Suprapubic skin (tissue), 3 donors: ENCODE data around the gene DPEP3.

ENCODE experiments used
- POLR2AphosphoS5 ChIP-seq, 3 donors: sonication (generic); formaldehyde crosslinking; IDR thresholded peaks; one replicate each; pipeline ENCODE4 v1.6.1; 2017; ENCODE audit warnings: antibody characterized with exemption in 3 of 3
- TF ChIP-seq, protein P1 (sequence below), 2 donors: fragments of 200-600 bp in 1 of 2; fragments of 450-650 bp in 1 of 2; sonication (generic) in 1 of 2; IDR thresholded peaks; one replicate each; pipeline ENCODE4 v1.5.1; 2016 to 2019; ENCODE audit warnings: antibody characterized with exemption in 2 of 2, mild to moderate bottlenecking in 1 of 2, moderate library complexity in 1 of 2

GRCh38 chr16:67946966-67947558, 33.2 kb downstream of the DPEP3 start:
- TF ChIP-seq POLR2AphosphoS5 (IDR thresholded peaks at IDR 0.05): no peak
- TF ChIP-seq, protein P1, sequence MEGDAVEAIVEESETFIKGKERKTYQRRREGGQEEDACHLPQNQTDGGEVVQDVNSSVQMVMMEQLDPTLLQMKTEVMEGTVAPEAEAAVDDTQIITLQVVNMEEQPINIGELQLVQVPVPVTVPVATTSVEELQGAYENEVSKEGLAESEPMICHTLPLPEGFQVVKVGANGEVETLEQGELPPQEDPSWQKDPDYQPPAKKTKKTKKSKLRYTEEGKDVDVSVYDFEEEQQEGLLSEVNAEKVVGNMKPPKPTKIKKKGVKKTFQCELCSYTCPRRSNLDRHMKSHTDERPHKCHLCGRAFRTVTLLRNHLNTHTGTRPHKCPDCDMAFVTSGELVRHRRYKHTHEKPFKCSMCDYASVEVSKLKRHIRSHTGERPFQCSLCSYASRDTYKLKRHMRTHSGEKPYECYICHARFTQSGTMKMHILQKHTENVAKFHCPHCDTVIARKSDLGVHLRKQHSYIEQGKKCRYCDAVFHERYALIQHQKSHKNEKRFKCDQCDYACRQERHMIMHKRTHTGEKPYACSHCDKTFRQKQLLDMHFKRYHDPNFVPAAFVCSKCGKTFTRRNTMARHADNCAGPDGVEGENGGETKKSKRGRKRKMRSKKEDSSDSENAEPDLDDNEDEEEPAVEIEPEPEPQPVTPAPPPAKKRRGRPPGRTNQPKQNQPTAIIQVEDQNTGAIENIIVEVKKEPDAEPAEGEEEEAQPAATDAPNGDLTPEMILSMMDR (IDR thresholded peaks at IDR 0.05): no peak
